ENCODE measurements around the gene ZNF827.

Gene ZNF827

DNA sequence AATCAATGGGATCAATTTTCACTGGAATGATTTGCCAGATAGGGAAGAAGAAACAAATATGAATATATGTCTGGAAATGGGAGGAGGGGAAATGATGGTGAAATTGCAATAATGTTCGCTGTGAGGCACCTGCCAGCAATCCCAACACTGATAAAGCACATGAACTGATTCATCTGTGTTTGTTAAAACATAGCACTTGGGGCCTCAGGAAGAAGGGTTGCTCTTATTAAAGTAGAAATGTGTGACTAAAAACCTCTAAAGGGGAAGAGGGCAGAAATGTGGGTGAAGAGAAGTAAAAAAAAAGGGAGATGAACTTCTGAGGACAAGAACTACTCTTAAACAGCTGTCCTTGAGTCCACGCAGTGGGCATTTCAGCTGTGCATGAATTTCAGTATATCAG lies 157.3 kb downstream of the ZNF827 start (continued):
- TF ChIP-seq, protein P1, sequence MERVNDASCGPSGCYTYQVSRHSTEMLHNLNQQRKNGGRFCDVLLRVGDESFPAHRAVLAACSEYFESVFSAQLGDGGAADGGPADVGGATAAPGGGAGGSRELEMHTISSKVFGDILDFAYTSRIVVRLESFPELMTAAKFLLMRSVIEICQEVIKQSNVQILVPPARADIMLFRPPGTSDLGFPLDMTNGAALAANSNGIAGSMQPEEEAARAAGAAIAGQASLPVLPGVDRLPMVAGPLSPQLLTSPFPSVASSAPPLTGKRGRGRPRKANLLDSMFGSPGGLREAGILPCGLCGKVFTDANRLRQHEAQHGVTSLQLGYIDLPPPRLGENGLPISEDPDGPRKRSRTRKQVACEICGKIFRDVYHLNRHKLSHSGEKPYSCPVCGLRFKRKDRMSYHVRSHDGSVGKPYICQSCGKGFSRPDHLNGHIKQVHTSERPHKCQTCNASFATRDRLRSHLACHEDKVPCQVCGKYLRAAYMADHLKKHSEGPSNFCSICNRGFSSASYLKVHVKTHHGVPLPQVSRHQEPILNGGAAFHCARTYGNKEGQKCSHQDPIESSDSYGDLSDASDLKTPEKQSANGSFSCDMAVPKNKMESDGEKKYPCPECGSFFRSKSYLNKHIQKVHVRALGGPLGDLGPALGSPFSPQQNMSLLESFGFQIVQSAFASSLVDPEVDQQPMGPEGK (CRISPR knock-in tag; IDR thresholded peaks at IDR 0.05; ENCODE audit: borderline replicate concordance) = no peak
- TF ChIP-seq ZFP3 (CRISPR knock-in tag; IDR thresholded peaks at IDR 0.05) (no peak), ZNF565 (CRISPR knock-in tag; conservative IDR thresholded peaks at IDR 0.05; ENCODE audit: low read depth) (no peak), ISL1 (CRISPR knock-in tag; IDR thresholded peaks at IDR 0.05) (no peak), ARNTL (CRISPR knock-in tag; IDR thresholded peaks at IDR 0.05; ENCODE audit: borderline replicate concordance, low read depth) (no peak), BACH2 (CRISPR knock-in tag; IDR thresholded peaks at IDR 0.05; ENCODE audit: borderline replicate concordance) (no peak), CSDC2 (CRISPR knock-in tag; IDR thresholded peaks at IDR 0.05) (no peak), ZFP30 (CRISPR knock-in tag; IDR thresholded peaks at IDR 0.05) (no peak)

DNA sequence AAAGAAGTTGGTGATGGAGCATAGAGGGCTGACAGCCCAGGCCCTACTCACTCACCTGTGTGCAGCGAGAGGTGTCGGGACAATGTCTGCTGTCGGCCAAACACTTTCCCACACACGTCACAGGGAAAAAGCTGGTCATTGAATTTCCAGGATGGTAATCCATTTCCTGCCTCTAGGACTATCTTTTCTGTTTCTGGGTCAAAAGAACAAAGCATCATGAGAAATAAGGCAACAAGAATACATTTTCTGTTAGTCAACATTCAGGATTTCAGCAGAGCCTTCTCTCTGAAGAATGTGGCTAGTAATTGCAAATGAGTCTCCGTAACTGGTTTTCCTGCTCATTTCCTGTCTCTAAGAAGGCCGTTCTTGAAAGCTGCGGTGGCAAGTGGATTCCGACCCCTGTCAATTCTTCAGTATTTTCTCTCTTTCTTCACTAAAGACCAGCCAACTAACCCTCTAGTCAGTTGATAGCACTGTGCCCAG lies 159.3 kb downstream of the ZNF827 start:
- TF ChIP-seq ZFP30 (CRISPR knock-in tag; IDR thresholded peaks at IDR 0.05) = no peak
- no peak for TF ChIP-seq ZC3H10 (CRISPR knock-in tag; IDR thresholded peaks at IDR 0.05)
- TF ChIP-seq SNAI2 (CRISPR knock-in tag; IDR thresholded peaks at IDR 0.05) = no peak
- TF ChIP-seq, protein P2, sequence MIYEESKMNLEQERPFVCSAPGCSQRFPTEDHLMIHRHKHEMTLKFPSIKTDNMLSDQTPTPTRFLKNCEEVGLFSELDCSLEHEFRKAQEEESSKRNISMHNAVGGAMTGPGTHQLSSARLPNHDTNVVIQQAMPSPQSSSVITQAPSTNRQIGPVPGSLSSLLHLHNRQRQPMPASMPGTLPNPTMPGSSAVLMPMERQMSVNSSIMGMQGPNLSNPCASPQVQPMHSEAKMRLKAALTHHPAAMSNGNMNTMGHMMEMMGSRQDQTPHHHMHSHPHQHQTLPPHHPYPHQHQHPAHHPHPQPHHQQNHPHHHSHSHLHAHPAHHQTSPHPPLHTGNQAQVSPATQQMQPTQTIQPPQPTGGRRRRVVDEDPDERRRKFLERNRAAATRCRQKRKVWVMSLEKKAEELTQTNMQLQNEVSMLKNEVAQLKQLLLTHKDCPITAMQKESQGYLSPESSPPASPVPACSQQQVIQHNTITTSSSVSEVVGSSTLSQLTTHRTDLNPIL (CRISPR knock-in tag; IDR thresholded peaks at IDR 0.05; ENCODE audit: low read depth) = no peak
- TF ChIP-seq ZNF8 (CRISPR knock-in tag; IDR thresholded peaks at IDR 0.05) = no peak
- TF ChIP-seq TCF4 (CRISPR knock-in tag; IDR thresholded peaks at IDR 0.05; ENCODE audit: borderline replicate concordance) = no peak
- no peak for TF ChIP-seq ZFP3 (CRISPR knock-in tag; IDR thresholded peaks at IDR 0.05)
- TF ChIP-seq, protein P3, sequence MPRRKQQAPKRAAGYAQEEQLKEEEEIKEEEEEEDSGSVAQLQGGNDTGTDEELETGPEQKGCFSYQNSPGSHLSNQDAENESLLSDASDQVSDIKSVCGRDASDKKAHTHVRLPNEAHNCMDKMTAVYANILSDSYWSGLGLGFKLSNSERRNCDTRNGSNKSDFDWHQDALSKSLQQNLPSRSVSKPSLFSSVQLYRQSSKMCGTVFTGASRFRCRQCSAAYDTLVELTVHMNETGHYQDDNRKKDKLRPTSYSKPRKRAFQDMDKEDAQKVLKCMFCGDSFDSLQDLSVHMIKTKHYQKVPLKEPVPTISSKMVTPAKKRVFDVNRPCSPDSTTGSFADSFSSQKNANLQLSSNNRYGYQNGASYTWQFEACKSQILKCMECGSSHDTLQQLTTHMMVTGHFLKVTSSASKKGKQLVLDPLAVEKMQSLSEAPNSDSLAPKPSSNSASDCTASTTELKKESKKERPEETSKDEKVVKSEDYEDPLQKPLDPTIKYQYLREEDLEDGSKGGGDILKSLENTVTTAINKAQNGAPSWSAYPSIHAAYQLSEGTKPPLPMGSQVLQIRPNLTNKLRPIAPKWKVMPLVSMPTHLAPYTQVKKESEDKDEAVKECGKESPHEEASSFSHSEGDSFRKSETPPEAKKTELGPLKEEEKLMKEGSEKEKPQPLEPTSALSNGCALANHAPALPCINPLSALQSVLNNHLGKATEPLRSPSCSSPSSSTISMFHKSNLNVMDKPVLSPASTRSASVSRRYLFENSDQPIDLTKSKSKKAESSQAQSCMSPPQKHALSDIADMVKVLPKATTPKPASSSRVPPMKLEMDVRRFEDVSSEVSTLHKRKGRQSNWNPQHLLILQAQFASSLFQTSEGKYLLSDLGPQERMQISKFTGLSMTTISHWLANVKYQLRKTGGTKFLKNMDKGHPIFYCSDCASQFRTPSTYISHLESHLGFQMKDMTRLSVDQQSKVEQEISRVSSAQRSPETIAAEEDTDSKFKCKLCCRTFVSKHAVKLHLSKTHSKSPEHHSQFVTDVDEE (CRISPR knock-in tag; IDR thresholded peaks at IDR 0.05) = no peak
- TF ChIP-seq TOX (CRISPR knock-in tag; IDR thresholded peaks at IDR 0.05; ENCODE audit: borderline replicate concordance) = no peak

DNA sequence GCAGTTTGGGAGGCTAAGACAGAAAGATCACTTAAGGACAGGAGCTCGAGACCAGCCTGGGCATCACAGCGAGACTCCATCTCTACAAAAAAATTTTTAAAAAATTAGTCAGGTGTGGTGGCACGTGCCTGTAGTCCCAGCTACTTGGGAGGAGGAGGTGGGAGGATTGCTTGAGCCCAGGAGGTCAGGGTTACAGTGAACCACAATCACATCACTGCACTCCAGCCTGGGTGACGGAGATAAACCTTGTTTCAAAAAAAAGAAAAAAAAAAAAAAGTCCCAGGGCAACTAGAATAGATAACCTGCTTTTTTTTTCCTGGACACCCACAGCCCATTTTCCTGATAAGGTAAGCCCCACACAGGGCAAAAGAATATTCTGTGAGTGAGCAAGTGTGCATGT lies 162.4 kb downstream of the ZNF827 start:
- ATAC-seq = no peak
- no peak for TF ChIP-seq CSDC2 (CRISPR knock-in tag; IDR thresholded peaks at IDR 0.05)
- TF ChIP-seq SNAI2 (CRISPR knock-in tag; IDR thresholded peaks at IDR 0.05) = no peak
- TF ChIP-seq, protein P1 (CRISPR knock-in tag; IDR thresholded peaks at IDR 0.05; ENCODE audit: borderline replicate concordance) = no peak
- no peak for TF ChIP-seq TCF4 (CRISPR knock-in tag; IDR thresholded peaks at IDR 0.05; ENCODE audit: borderline replicate concordance)
- TF ChIP-seq ZNF565 (CRISPR knock-in tag; conservative IDR thresholded peaks at IDR 0.05; ENCODE audit: low read depth) = no peak
- no peak for TF ChIP-seq OSR1 (CRISPR knock-in tag; IDR thresholded peaks at IDR 0.05)
- TF ChIP-seq ISL1 (CRISPR knock-in tag; IDR thresholded peaks at IDR 0.05) = no peak
- TF ChIP-seq ESRRG (CRISPR knock-in tag; IDR thresholded peaks at IDR 0.05) = no peak
- TF ChIP-seq GLIS3 (CRISPR knock-in tag; IDR thresholded peaks at IDR 0.05) = no peak
- TF ChIP-seq RARB (CRISPR knock-in tag; IDR thresholded peaks at IDR 0.05) = no peak
- TF ChIP-seq ZNF8 (CRISPR knock-in tag; IDR thresholded peaks at IDR 0.05) = no peak
- TF ChIP-seq, protein P3 (CRISPR knock-in tag; IDR thresholded peaks at IDR 0.05) = no peak
- TF ChIP-seq, protein P2 (CRISPR knock-in tag; IDR thresholded peaks at IDR 0.05; ENCODE audit: low read depth) = no peak
- TF ChIP-seq, protein P4, sequence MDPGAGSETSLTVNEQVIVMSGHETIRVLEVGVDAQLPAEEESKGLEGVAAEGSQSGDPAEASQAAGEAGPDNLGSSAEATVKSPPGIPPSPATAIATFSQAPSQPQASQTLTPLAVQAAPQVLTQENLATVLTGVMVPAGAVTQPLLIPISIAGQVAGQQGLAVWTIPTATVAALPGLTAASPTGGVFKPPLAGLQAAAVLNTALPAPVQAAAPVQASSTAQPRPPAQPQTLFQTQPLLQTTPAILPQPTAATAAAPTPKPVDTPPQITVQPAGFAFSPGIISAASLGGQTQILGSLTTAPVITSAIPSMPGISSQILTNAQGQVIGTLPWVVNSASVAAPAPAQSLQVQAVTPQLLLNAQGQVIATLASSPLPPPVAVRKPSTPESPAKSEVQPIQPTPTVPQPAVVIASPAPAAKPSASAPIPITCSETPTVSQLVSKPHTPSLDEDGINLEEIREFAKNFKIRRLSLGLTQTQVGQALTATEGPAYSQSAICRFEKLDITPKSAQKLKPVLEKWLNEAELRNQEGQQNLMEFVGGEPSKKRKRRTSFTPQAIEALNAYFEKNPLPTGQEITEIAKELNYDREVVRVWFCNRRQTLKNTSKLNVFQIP (CRISPR knock-in tag; IDR thresholded peaks at IDR 0.05; ENCODE audit: borderline replicate concordance, low read depth) = no peak
- no peak for TF ChIP-seq ZFP30 (CRISPR knock-in tag; IDR thresholded peaks at IDR 0.05)
- TF ChIP-seq ZNF70 (CRISPR knock-in tag; IDR thresholded peaks at IDR 0.05) = no peak
- TF ChIP-seq PPARA (CRISPR knock-in tag; IDR thresholded peaks at IDR 0.05; ENCODE audit: borderline replicate concordance) = no peak

More for the DNA sequence above, 159.3 kb downstream of the ZNF827 start:
- no peak for ATAC-seq
